Retinal pigment epithelial cell (primary cell): ENCODE data around the gene PCYT1A.

Experiments
- DNase-seq: peaks from one replicate; pipeline ENCODE4 v3.0.0-alpha.2; 2010; ENCODE audit warnings: low read depth
- H3K4me3 ChIP-seq: 2 replicates; pipeline ENCODE4 v1.5.1; 2011; ENCODE audit warnings: mild to moderate bottlenecking, low read length, control low read depth, moderate library complexity
- TF ChIP-seq, protein P1 (sequence below): conservative IDR thresholded peaks from 2 replicates; pipeline ENCODE4 v1.5.1; 2011; ENCODE audit warnings: low read depth, low read length, control low read depth, inconsistent platforms

PCYT1A gene

DNA sequence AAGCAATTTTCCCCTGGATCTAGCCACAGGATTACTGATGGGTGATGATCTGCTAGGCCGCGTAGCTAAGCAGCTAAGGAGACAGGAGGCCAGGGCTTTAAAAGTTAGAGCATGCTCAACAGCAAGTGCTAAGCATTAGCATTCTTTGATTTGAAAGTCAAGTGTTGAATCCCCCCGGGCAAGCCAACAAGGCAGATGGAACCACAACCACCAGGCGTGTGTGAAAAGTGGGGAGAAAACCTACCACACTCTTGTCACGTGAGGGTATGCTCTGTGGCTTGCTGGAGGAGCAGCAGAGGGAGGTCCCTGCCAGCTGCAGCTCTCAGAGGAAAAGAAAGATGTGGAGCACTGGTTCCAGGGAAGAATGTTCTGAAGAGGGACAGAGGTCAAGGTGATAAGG, 50.3 kb downstream of the PCYT1A start:
- H3K4me3 ChIP-seq: no peak overlapping the region
- no peak for DNase-seq
- TF ChIP-seq, protein P1, sequence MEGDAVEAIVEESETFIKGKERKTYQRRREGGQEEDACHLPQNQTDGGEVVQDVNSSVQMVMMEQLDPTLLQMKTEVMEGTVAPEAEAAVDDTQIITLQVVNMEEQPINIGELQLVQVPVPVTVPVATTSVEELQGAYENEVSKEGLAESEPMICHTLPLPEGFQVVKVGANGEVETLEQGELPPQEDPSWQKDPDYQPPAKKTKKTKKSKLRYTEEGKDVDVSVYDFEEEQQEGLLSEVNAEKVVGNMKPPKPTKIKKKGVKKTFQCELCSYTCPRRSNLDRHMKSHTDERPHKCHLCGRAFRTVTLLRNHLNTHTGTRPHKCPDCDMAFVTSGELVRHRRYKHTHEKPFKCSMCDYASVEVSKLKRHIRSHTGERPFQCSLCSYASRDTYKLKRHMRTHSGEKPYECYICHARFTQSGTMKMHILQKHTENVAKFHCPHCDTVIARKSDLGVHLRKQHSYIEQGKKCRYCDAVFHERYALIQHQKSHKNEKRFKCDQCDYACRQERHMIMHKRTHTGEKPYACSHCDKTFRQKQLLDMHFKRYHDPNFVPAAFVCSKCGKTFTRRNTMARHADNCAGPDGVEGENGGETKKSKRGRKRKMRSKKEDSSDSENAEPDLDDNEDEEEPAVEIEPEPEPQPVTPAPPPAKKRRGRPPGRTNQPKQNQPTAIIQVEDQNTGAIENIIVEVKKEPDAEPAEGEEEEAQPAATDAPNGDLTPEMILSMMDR: no peak

- TF ChIP-seq, protein P1: no peak
- DNase-seq: no peak
- no peak overlapping the region for H3K4me3 ChIP-seq
Measured at GRCh38 chr3:196236223-196236622, 51.3 kb downstream of the PCYT1A start.

- DNase-seq: no peak
- no peak overlapping the region for H3K4me3 ChIP-seq
- TF ChIP-seq, protein P1: no peak
Measured at GRCh38 chr3:196235452-196236122, 51.9 kb downstream of the PCYT1A start.

DNA sequence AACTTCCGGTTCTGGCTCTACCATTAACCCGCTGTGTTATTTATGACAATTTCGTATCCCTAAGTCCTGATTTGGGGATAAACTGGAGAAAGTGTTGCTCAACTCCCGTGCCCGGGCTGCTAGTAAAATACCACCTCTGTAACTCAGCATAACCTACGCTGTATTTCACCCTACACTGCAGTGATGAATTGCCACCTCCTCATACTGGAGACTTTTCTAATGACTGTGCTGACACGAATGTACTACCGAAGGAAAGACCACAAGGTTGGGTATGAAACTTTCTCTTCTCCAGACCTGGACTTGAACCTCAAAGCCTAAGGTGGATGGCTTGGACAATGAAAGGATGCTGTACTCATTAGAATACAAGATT, 54.7 kb downstream of the PCYT1A start:
- DNase-seq: no peak
- no peak overlapping the region for H3K4me3 ChIP-seq
- TF ChIP-seq, protein P1: no peak

DNA sequence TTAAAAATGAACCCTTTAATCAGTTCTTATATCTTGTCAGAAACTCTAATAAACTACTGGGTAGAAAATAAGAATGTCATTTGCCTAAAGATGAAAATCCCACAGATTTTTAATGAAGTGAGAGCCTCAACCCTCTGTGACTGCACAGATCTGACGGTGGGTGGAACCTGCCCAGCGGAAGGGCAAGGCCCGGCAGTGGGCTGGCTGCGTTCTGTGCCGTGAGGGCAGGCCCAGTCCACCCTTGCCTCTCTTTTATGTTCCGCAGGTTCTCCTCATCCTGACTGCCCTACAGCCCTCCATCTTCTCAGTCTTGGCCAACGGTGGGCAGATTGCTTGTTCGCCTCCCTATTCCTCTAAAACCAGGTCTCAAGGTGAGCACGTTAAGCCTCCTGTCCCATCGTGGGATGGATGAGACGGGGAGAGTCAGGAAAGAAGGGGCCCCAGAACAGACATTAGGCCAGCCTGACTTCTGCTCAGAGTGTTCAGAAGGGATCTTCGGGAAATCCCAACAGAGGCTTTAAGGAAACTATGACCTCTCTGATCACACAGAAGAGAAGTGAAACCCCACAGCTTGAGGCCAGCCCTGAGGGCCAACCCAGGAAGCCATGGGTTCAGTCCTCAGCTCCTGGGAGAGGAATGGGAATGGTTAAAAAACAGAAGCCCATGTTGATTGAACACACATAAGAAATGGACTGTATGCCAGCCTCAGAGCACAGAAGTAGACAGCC, 55.2 kb downstream of the PCYT1A start:
- TF ChIP-seq, protein P1: no peak
- DNase-seq: no peak
- H3K4me3 ChIP-seq: no peak overlapping the region

DNA sequence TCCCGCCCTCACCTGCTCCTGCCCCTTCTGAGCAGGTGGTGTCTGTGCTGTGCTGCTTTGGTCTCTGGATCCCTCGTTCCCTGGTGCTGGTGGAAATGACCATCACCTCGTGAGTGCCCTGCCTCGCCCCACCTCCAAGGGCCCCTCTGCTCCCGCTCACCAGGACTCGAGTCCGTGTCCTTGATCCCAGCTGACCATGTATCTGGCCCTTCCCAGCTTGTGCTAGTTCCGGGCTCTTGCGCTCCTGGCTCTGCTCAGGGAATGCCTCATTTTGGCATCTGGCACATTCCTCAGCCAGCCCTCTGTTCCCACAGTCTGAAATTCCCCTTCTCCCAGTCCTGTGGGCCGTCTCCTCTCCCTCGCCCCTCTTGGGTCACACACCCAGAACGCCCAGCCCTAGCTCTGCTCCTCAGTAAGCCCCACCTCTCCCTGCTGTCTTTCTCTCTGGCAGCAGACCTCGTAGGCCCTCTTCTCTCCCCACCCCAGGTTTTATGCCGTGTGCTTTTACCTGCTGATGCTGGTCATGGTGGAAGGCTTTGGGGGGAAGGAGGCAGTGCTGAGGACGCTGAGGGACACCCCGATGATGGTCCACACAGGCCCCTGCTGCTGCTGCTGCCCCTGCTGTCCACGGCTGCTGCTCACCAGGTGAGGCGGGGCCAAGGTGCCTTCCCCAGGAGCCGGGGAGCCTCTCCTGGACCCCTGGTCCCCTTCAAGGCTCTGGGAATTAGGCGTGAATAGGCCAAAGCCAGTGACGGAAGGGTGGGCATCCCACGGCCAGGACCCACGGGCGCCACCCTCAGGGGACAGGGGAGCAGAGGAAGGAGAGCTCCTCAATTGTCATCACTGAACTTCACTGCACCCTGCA, 59.7 kb downstream of the PCYT1A start:
- H3K4me3 ChIP-seq: no peak overlapping the region
- TF ChIP-seq, protein P1: no peak
- DNase-seq: no peak
